IMR-90 (cell line): ENCODE data around the gene TPSG1. TPM values are rescaled to one million over a fixed set of nuclear protein-coding genes. Genes with fewer than 3 reads are reported as not detected.

Source experiments
- ATAC-seq: fragments of 200-7000 bp; cut with Tn5 transposase; 2 replicates; pipeline ENCODE4 v1.9.1; 2020; ENCODE audit warnings: low read depth, mild to moderate bottlenecking, moderate library complexity
- BruUV-seq: library from RNA; stranded (reverse); fragments of 400-500 nt; replicated peaks from 2 replicates; lab custom pipeline; 2021; lab: Mats Ljungman, UMichigan
- CTCF ChIA-PET: fragments of 300-600 bp; formaldehyde crosslinking; extraction: SDS; loops from one replicate; lab custom pipeline; 2021; ENCODE audit warnings: antibody characterized with exemption; lab: Yijun Ruan, JAX
- POLR2A ChIA-PET: fragments of 300-600 bp; sonication (Branson Sonifier 250); formaldehyde crosslinking; loops from one replicate; lab custom pipeline; 2022; ENCODE audit warnings: antibody characterized with exemption; ENCODE audit not compliant: unreplicated experiment; lab: Charles Lee
- DNase-seq: peaks from one replicate; pipeline ENCODE4 v3.0.0; 2013
- H2AFZ ChIP-seq: replicated peaks from 2 replicates; pipeline ENCODE3; 2013; ENCODE audit warnings: low read length, mild to moderate bottlenecking; ENCODE audit not compliant: poor library complexity
- H2AK5ac ChIP-seq: 2 replicates; pipeline ENCODE4 v1.6.1; 2013; ENCODE audit warnings: low read depth, low read length, inconsistent platforms
- H2AK9ac ChIP-seq: replicated peaks from 2 replicates; pipeline ENCODE3; 2013; ENCODE audit warnings: mild to moderate bottlenecking, low read depth, low read length, moderate library complexity; ENCODE audit not compliant: poor library complexity
- H2BK120ac ChIP-seq: 2 replicates; pipeline ENCODE4 v1.6.1; 2013; ENCODE audit warnings: low read depth, low read length, inconsistent platforms
- H2BK15ac ChIP-seq: 3 replicates; pipeline ENCODE4 v1.6.1; 2013; ENCODE audit warnings: low read depth, low read length, inconsistent platforms
- H2BK20ac ChIP-seq: 2 replicates; pipeline ENCODE4 v1.6.1; 2013; ENCODE audit warnings: low read depth, mild to moderate bottlenecking, inconsistent platforms, low read length, moderate library complexity
- H2BK5ac ChIP-seq: 2 replicates; pipeline ENCODE4 v1.6.1; 2013; ENCODE audit warnings: mild to moderate bottlenecking, low read depth, low read length, inconsistent platforms; ENCODE audit not compliant: poor library complexity, severe bottlenecking
- H3K14ac ChIP-seq: replicated peaks from 2 replicates; pipeline ENCODE4 v1.6.1; 2013; ENCODE audit warnings: low read depth, low read length, inconsistent platforms
- H3K18ac ChIP-seq: 2 replicates; pipeline ENCODE4 v1.6.1; 2013; ENCODE audit warnings: low read depth, low read length, control low read depth
- H3K23ac ChIP-seq: 2 replicates; pipeline ENCODE4 v1.6.1; 2013; ENCODE audit warnings: low read depth, low read length, inconsistent platforms
- H3K27ac ChIP-seq: 2 replicates; pipeline ENCODE4 v1.5.1; 2013; ENCODE audit warnings: mild to moderate bottlenecking, control low read depth, low read length; ENCODE audit not compliant: insufficient read depth
- H3K27me3 ChIP-seq: 2 replicates; pipeline ENCODE4 v1.6.1; 2013; ENCODE audit warnings: low read length; ENCODE audit not compliant: control insufficient read depth, insufficient read depth
- H3K36me3 ChIP-seq: 2 replicates; pipeline ENCODE4 v1.6.1; 2013; ENCODE audit warnings: low read length, mixed read lengths; ENCODE audit not compliant: control insufficient read depth, insufficient read depth
- H3K4ac ChIP-seq: 2 replicates; pipeline ENCODE4 v1.6.1; 2013; ENCODE audit warnings: low read depth, low read length, inconsistent platforms
- H3K4me1 ChIP-seq: 2 replicates; pipeline ENCODE4 v1.6.1; 2013; ENCODE audit warnings: low read length, mixed read lengths; ENCODE audit not compliant: control insufficient read depth, insufficient read depth
- H3K4me2 ChIP-seq: 2 replicates; pipeline ENCODE4 v1.6.1; 2013; ENCODE audit warnings: low read depth, mild to moderate bottlenecking, control low read depth, low read length, moderate library complexity
- H3K4me3 ChIP-seq: 2 replicates; pipeline ENCODE4 v1.5.1; 2013; ENCODE audit warnings: low read depth, mild to moderate bottlenecking, control low read depth, low read length, moderate library complexity; ENCODE audit not compliant: insufficient read depth
- H3K56ac ChIP-seq: 2 replicates; pipeline ENCODE4 v1.6.1; 2013; ENCODE audit warnings: low read length, inconsistent platforms; ENCODE audit not compliant: insufficient read depth; ENCODE audit errors: extremely low read depth
- H3K79me1 ChIP-seq, 2 experiments: 2 replicates each; pipeline ENCODE4 v1.6.1; 2013; ENCODE audit warnings: low read length in 2 of 2, inconsistent platforms in 1 of 2, low read depth in 1 of 2
- H3K9ac ChIP-seq: 2 replicates; pipeline ENCODE4 v1.6.1; 2013; ENCODE audit warnings: low read depth, low read length, control low read depth
- H3K9me1 ChIP-seq: 2 replicates; pipeline ENCODE4 v1.6.1; 2013; ENCODE audit warnings: low read length, inconsistent platforms; ENCODE audit not compliant: insufficient read depth
- H3K9me3 ChIP-seq: 2 replicates; pipeline ENCODE4 v1.6.1; 2013; ENCODE audit warnings: low read length; ENCODE audit not compliant: control insufficient read depth, insufficient read depth
- H4K20me1 ChIP-seq: 2 replicates; pipeline ENCODE4 v1.6.1; 2013; ENCODE audit warnings: low read length, inconsistent platforms; ENCODE audit not compliant: insufficient read depth
- H4K5ac ChIP-seq: 2 replicates; pipeline ENCODE4 v1.6.1; 2013; ENCODE audit warnings: mild to moderate bottlenecking, low read depth, low read length, control low read depth
- H4K8ac ChIP-seq, 2 experiments: 2 replicates each; pipeline ENCODE4 v1.6.1; 2013; ENCODE audit warnings: low read depth in 2 of 2, low read length in 2 of 2, control low read depth in 1 of 2, inconsistent platforms in 1 of 2
- H4K91ac ChIP-seq: 2 replicates; pipeline ENCODE4 v1.6.1; 2013; ENCODE audit warnings: low read depth, low read length, inconsistent platforms; ENCODE audit not compliant: insufficient read depth
- BHLHE40 ChIP-seq: fragments of 150-350 bp; IDR thresholded peaks from 2 replicates; pipeline ENCODE4 v1.6.1; 2016; ENCODE audit warnings: mild to moderate bottlenecking, low read depth, low read length
- CEBPB ChIP-seq: IDR thresholded peaks from 2 replicates; pipeline ENCODE4 v1.6.1; 2012; ENCODE audit warnings: low read depth, low read length, improper control_type of control experiment
- CHD1 ChIP-seq: IDR thresholded peaks from 2 replicates; pipeline ENCODE4 v1.6.1; 2012; ENCODE audit warnings: low read depth, low read length, improper control_type of control experiment
- FOS ChIP-seq: fragments of 150-350 bp; IDR thresholded peaks from 2 replicates; pipeline ENCODE4 v1.6.1; 2016; ENCODE audit warnings: low read depth, low read length
- MAFK ChIP-seq: IDR thresholded peaks from 2 replicates; pipeline ENCODE4 v1.6.1; 2012; ENCODE audit warnings: low read depth, low read length, improper control_type of control experiment
- MAZ ChIP-seq: IDR thresholded peaks from 2 replicates; pipeline ENCODE4 v1.6.1; 2012; ENCODE audit warnings: low read depth, mild to moderate bottlenecking, low read length, improper control_type of control experiment, moderate library complexity, borderline replicate concordance
- MXI1 ChIP-seq: IDR thresholded peaks from 2 replicates; pipeline ENCODE4 v1.6.1; 2012; ENCODE audit warnings: low read depth, mild to moderate bottlenecking, low read length, moderate library complexity, borderline replicate concordance
- NFE2L2 ChIP-seq: fragments of 150-350 bp; IDR thresholded peaks from 2 replicates; pipeline ENCODE4 v1.6.1; 2016; ENCODE audit warnings: low read depth, mild to moderate bottlenecking, low read length
- POLR2A ChIP-seq: IDR thresholded peaks from 2 replicates; pipeline ENCODE4 v1.6.1; 2012; ENCODE audit warnings: mild to moderate bottlenecking, low read depth, low read length
- RAD21 ChIP-seq: IDR thresholded peaks from 2 replicates; pipeline ENCODE4 v1.6.1; 2012; ENCODE audit warnings: low read length, improper control_type of control experiment
- RCOR1 ChIP-seq: IDR thresholded peaks from 2 replicates; pipeline ENCODE4 v1.6.1; 2012; ENCODE audit warnings: mild to moderate bottlenecking, low read length, improper control_type of control experiment; ENCODE audit not compliant: insufficient replicate concordance
- RFX5 ChIP-seq: IDR thresholded peaks from 2 replicates; pipeline ENCODE4 v1.8.0; 2012; ENCODE audit warnings: low read depth, mild to moderate bottlenecking, low read length, moderate library complexity
- SMC3 ChIP-seq: fragments of 150-350 bp; IDR thresholded peaks from 2 replicates; pipeline ENCODE4 v1.6.1; 2016; ENCODE audit warnings: low read depth, mild to moderate bottlenecking, antibody characterized with exemption, low read length, moderate library complexity
- WGBS, 2 experiments: methylation state at CpG; one replicate each; pipeline versions ENCODE4 v1.1.5 to v1.1.7; 2013; ENCODE audit warnings: missing lambda C conversion rate in 2 of 2; ENCODE audit not compliant: insufficient read length in 1 of 2; ENCODE audit errors: extremely low coverage in 2 of 2; 5-methylcytosine and 5-hydroxymethylcytosine counted together
- dilution Hi-C: fragments of 300-500 bp; cut with HindIII; formaldehyde crosslinking; loops from one replicate; pipeline ENCODE4 v1.14.3; 2018; ENCODE audit warnings: low sequenced_read_pairs; ENCODE audit not compliant: unreplicated experiment
- in situ Hi-C: fragments of 300-500 bp; cut with MboI; formaldehyde crosslinking; loops from 3 replicates; pipeline ENCODE4 v1.14.3; 2019; ENCODE audit warnings: low sequenced_read_pairs, inconsistent platforms, mixed read lengths
- intact Hi-C: fragments of 100-400 bp; cut with micrococcal nuclease; formaldehyde crosslinking; loops from 2 replicates; pipeline ENCODE4 v1.10.0; 2022
- polyA plus RNA-seq, 3 experiments: library from polyadenylated mRNA; depleted of rRNA; stranded (reverse); fragments of >200 nt; gene quantifications; 2 replicates each; pipeline ENCODE4 v1.2.3, GENCODE V29; 2012; ENCODE audit warnings: low replicate concordance in 1 of 3
- total RNA-seq: library from RNA; depleted of rRNA; stranded (reverse); fragments of >200 nt; gene quantifications from 2 replicates; pipeline ENCODE4 v1.2.3, GENCODE V29; 2012
- TF ChIP-seq, protein P1 (sequence below): fragments of 150-350 bp; IDR thresholded peaks from 2 replicates; pipeline ENCODE4 v1.6.1; 2016; ENCODE audit warnings: low read depth, mild to moderate bottlenecking, low read length, moderate library complexity, borderline replicate concordance
- TF ChIP-seq, protein P2 (sequence below): fragments of 150-350 bp; IDR thresholded peaks from 2 replicates; pipeline ENCODE4 v1.6.1; 2017; ENCODE audit warnings: mild to moderate bottlenecking, antibody characterized with exemption, low read length, low read depth
- TF ChIP-seq, protein P3 (sequence below): conservative IDR thresholded peaks from 2 replicates; pipeline ENCODE4 v1.5.1; 2012; ENCODE audit warnings: mild to moderate bottlenecking, low read depth, low read length, improper control_type of control experiment

The TPSG1 gene
- total and polyA plus RNA-seq, 2 of the 4 experiments (the other 2 are of a cell fraction), result not detected

- H4K8ac ChIP-seq, result no peak overlapping the region
- BruUV-seq, result no TSS peak
- dilution Hi-C loops (no loop called here), intact Hi-C loops (no loop called here), in situ Hi-C loops (loop anchor here (25.0 kb wide), 1 partner anchor 404 kb away; the partner anchor contains the start of gene GNG13)
- no peaks in the 10 kb centered on the region for H3K9me1 ChIP-seq
- no peak overlapping the region for H2BK15ac ChIP-seq
- no peak overlapping the region for H2BK120ac ChIP-seq
- no peak overlapping the region for H3K23ac ChIP-seq
- H2AK5ac ChIP-seq, result no peak overlapping the region
- H3K9ac ChIP-seq, result no peak overlapping the region
- no peaks in the 10 kb centered on the region for H3K79me1 ChIP-seq
- H4K5ac ChIP-seq, result no peak overlapping the region
- DNase-seq, result no peak
- no peaks in the 10 kb centered on the region for H3K9me3 ChIP-seq
- no peak overlapping the region for H3K4ac ChIP-seq
- H3K56ac ChIP-seq, result no peak overlapping the region
- H2BK20ac ChIP-seq, result no peak overlapping the region
- H4K20me1 ChIP-seq, result no peaks in the 10 kb centered on the region
- no peak overlapping the region for H2BK5ac ChIP-seq
- 77% methylated on average over 5 of the region's 12 CpGs; no CpG with 5 or more reads in 1 of the 2 experiments for WGBS, 2 experiments
- no peaks in the 10 kb centered on the region for H3K4me1 ChIP-seq
- H3K36me3 ChIP-seq, result peaks cover 4% of the 10 kb centered on the region; the same call in 1 of the 2 replicates
- CTCF ChIA-PET, result no interaction called here
- no peak overlapping the region for H2AK9ac ChIP-seq
- H3K27me3 ChIP-seq, result no peaks in the 10 kb centered on the region
- POLR2A ChIA-PET, result no interaction called here
- H3K18ac ChIP-seq, result no peak overlapping the region
- H3K27ac ChIP-seq, result no peak overlapping the region
- no peak overlapping the region for H3K4me3 ChIP-seq
- H3K4me2 ChIP-seq, result no peak overlapping the region
- no peak overlapping the region for H4K91ac ChIP-seq
- H3K14ac ChIP-seq, result no peak overlapping the region
- TF ChIP-seq, protein P1, sequence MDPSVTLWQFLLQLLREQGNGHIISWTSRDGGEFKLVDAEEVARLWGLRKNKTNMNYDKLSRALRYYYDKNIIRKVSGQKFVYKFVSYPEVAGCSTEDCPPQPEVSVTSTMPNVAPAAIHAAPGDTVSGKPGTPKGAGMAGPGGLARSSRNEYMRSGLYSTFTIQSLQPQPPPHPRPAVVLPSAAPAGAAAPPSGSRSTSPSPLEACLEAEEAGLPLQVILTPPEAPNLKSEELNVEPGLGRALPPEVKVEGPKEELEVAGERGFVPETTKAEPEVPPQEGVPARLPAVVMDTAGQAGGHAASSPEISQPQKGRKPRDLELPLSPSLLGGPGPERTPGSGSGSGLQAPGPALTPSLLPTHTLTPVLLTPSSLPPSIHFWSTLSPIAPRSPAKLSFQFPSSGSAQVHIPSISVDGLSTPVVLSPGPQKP, result no peak
- no peak for TF ChIP-seq RAD21
- TF ChIP-seq BHLHE40, result no peak
- TF ChIP-seq, protein P2, sequence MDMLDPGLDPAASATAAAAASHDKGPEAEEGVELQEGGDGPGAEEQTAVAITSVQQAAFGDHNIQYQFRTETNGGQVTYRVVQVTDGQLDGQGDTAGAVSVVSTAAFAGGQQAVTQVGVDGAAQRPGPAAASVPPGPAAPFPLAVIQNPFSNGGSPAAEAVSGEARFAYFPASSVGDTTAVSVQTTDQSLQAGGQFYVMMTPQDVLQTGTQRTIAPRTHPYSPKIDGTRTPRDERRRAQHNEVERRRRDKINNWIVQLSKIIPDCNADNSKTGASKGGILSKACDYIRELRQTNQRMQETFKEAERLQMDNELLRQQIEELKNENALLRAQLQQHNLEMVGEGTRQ, result no peak
- no peak for TF ChIP-seq RFX5
- TF ChIP-seq CEBPB, result no peak
- TF ChIP-seq, protein P3, sequence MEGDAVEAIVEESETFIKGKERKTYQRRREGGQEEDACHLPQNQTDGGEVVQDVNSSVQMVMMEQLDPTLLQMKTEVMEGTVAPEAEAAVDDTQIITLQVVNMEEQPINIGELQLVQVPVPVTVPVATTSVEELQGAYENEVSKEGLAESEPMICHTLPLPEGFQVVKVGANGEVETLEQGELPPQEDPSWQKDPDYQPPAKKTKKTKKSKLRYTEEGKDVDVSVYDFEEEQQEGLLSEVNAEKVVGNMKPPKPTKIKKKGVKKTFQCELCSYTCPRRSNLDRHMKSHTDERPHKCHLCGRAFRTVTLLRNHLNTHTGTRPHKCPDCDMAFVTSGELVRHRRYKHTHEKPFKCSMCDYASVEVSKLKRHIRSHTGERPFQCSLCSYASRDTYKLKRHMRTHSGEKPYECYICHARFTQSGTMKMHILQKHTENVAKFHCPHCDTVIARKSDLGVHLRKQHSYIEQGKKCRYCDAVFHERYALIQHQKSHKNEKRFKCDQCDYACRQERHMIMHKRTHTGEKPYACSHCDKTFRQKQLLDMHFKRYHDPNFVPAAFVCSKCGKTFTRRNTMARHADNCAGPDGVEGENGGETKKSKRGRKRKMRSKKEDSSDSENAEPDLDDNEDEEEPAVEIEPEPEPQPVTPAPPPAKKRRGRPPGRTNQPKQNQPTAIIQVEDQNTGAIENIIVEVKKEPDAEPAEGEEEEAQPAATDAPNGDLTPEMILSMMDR, result no peak
- TF ChIP-seq NFE2L2, result no peak
- no peak for TF ChIP-seq FOS
- TF ChIP-seq MAFK, result no peak
- TF ChIP-seq SMC3, result no peak
- TF ChIP-seq MXI1, result no peak
- no peak for TF ChIP-seq CHD1
- TF ChIP-seq MAZ, result no peak
- TF ChIP-seq RCOR1, result no peak
- TF ChIP-seq POLR2A, result no peak
- no peak for ATAC-seq
- H2AFZ ChIP-seq, result no peak overlapping the region
These were observed 8.8 kb downstream of the TPSG1 start for GRCh38 chr16:1216296-1216619.
